Stimulated activated CD8-positive, alpha-beta memory T cell treated with anti-CD3 and anti-CD28 coated beads, Interleukin-15, amount 100 ng/mL, for 1 hour (primary cell): ENCODE results near the gene CCL4.
A peak's percentile ranks its signal among the peaks of the same experiment; 100 is the strongest.
"Not testable (repeated sequence)": the region's sequence is repeated elsewhere in the genome, so short reads cannot be mapped to it uniquely, and the experiment has no call there.

Experiments used
- DNase-seq: peaks from one replicate; pipeline ENCODE4 v3.0.0-alpha.2; 2020; ENCODE audit warnings: low read depth

Gene CCL4

GRCh38 chr17:36103401-36103975 lies at the start of gene CCL4:
Gene CCL4 (plus strand): TSS chr17:36103827. CDS start chr17:36103906, 79 bp downstream.
- peak; percentile 9 for DNase-seq

GRCh38 chr17:36055171-36055570 lies 48.5 kb upstream of the CCL4 start:
- DNase-seq: no peak

- DNase-seq: no peak
These were observed 47.6 kb upstream of the CCL4 start for GRCh38 chr17:36055921-36056520.

- DNase-seq: no peak
These were observed 45.7 kb upstream of the CCL4 start for GRCh38 chr17:36057911-36058310.

- no peak for DNase-seq
These were observed 44.2 kb upstream of the CCL4 start for GRCh38 chr17:36059406-36059805.

- DNase-seq: no peak
These were observed 42.8 kb upstream of the CCL4 start for GRCh38 chr17:36060816-36061215.

- no peak for DNase-seq
These were observed 39.7 kb upstream of the CCL4 start, which contains the start of gene CCL18 for GRCh38 chr17:36063786-36064541. Gene CCL18 (plus strand): TSS chr17:36064272. CDS start chr17:36064343, 71 bp downstream.

GRCh38 chr17:36066365-36066985 lies 37.2 kb upstream of the CCL4 start:
- DNase-seq: no peak

- no peak for DNase-seq
These were observed 35.1 kb upstream of the CCL4 start for GRCh38 chr17:36068524-36068923.

- DNase-seq: no peak
These were observed 34.5 kb upstream of the CCL4 start for GRCh38 chr17:36069136-36069535.

GRCh38 chr17:36070427-36070826 lies 33.2 kb upstream of the CCL4 start:
- DNase-seq: no peak

- no peak for DNase-seq
These were observed 31.9 kb upstream of the CCL4 start for GRCh38 chr17:36071751-36072150.

- DNase-seq: peak; percentile 24
These were observed 31.1 kb upstream of the CCL4 start for GRCh38 chr17:36072431-36073121.

- DNase-seq: no peak
These were observed 29.3 kb upstream of the CCL4 start for GRCh38 chr17:36074365-36074764.

- DNase-seq: not testable (repeated sequence)
These were observed 21.8 kb upstream of the CCL4 start for GRCh38 chr17:36081681-36082471.

- peak; percentile 26 for DNase-seq
These were observed 21.0 kb upstream of the CCL4 start for GRCh38 chr17:36082482-36083120.

- not testable (repeated sequence) for DNase-seq
These were observed 19.9 kb upstream of the CCL4 start for GRCh38 chr17:36083691-36084090.

GRCh38 chr17:36085765-36086164 lies 17.9 kb upstream of the CCL4 start:
- no peak for DNase-seq

GRCh38 chr17:36086791-36087190 lies 16.8 kb upstream of the CCL4 start:
- no peak for DNase-seq

- not testable (repeated sequence) for DNase-seq
These were observed 16.2 kb upstream of the CCL4 start for GRCh38 chr17:36087471-36087870.
